KMS-11 (cell line): ENCODE measurements around the gene ANO6.
A peak's percentile ranks its signal among the peaks of the same experiment; 100 is the strongest.

Experiments used
- H2AFZ ChIP-seq: fragments of 200-600 bp; sonication (generic); 2 replicates; pipeline ENCODE4 v1.6.1; 2016; ENCODE audit warnings: antibody characterized with exemption, mixed run types, low read depth
- H3K27ac ChIP-seq: fragments of 200-600 bp; sonication (generic); 2 replicates; pipeline ENCODE4 v1.6.1; 2016; ENCODE audit warnings: mild to moderate bottlenecking, mixed run types
- H3K27me3 ChIP-seq: fragments of 200-600 bp; sonication (generic); 2 replicates; pipeline ENCODE4 v1.6.1; 2017; ENCODE audit warnings: mild to moderate bottlenecking, low read depth, mixed run types, moderate library complexity; ENCODE audit not compliant: insufficient read depth
- H3K36me3 ChIP-seq: fragments of 200-600 bp; sonication (generic); 2 replicates; pipeline ENCODE4 v1.6.1; 2017; ENCODE audit warnings: mild to moderate bottlenecking, mixed run types; ENCODE audit not compliant: insufficient read depth
- H3K4me1 ChIP-seq: fragments of 200-600 bp; sonication (generic); 2 replicates; pipeline ENCODE4 v1.6.1; 2016; ENCODE audit warnings: mild to moderate bottlenecking, low read depth, mixed run types; ENCODE audit not compliant: poor library complexity, severe bottlenecking
- H3K4me2 ChIP-seq: fragments of 200-600 bp; sonication (generic); 2 replicates; pipeline ENCODE4 v1.7.0; 2016; ENCODE audit warnings: mild to moderate bottlenecking, mixed run types
- H3K4me3 ChIP-seq: fragments of 200-600 bp; sonication (generic); IDR thresholded peaks from 2 replicates; pipeline ENCODE4 v1.6.1; 2017; ENCODE audit warnings: low read depth, low read length, mixed read lengths; ENCODE audit not compliant: insufficient read depth
- H3K79me2 ChIP-seq: fragments of 200-600 bp; sonication (generic); 2 replicates; pipeline ENCODE4 v1.6.1; 2016; ENCODE audit warnings: low read depth, mixed run types; ENCODE audit not compliant: insufficient read depth
- H3K9ac ChIP-seq: fragments of 200-600 bp; sonication (generic); 2 replicates; pipeline ENCODE4 v1.6.1; 2016; ENCODE audit warnings: mild to moderate bottlenecking, mixed run types
- H4K20me1 ChIP-seq: fragments of 200-600 bp; sonication (generic); 2 replicates; pipeline ENCODE4 v1.6.1; 2016; ENCODE audit warnings: mild to moderate bottlenecking, mixed run types; ENCODE audit not compliant: insufficient read depth
- CTCF ChIP-seq: fragments of 200-600 bp; sonication (generic); conservative IDR thresholded peaks from 2 replicates; pipeline ENCODE4 v1.6.1; 2017; ENCODE audit warnings: low read depth, mild to moderate bottlenecking, antibody characterized with exemption, low read length, moderate library complexity, mixed read lengths

ANO6 gene

DNA sequence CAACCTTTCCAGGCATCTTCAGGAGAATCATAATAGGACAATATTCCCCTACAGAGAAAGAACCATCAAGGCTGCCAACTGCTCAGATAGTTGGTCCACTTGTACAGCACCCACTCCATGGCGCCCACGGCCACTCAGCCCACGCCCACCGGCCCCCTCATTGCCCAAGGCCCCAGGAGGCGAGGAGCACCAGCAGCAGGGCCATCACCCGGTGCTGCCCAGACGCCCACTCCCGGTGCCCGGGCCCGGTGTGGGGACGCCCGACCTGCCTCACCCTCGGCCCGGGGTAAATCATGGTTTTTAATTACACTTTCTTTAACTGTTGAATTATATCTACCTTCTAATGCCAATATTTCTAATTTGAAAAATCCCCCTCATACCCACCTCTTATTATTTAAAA lies 41.3 kb upstream of the ANO6 start:
- Histone ChIP-seq H3K36me3 (no peaks in the 10 kb centered on the region), H3K4me2 (no peak overlapping the region), H3K27ac (no peak overlapping the region), H3K9ac (no peak overlapping the region), H3K4me1 (no peaks in the 10 kb centered on the region), H3K27me3 (no peaks in the 10 kb centered on the region), H3K79me2 (no peaks in the 10 kb centered on the region), H3K4me3 (no peak overlapping the region), H2AFZ (no peak overlapping the region), H4K20me1 (no peaks in the 10 kb centered on the region)
- no peak for TF ChIP-seq CTCF

DNA sequence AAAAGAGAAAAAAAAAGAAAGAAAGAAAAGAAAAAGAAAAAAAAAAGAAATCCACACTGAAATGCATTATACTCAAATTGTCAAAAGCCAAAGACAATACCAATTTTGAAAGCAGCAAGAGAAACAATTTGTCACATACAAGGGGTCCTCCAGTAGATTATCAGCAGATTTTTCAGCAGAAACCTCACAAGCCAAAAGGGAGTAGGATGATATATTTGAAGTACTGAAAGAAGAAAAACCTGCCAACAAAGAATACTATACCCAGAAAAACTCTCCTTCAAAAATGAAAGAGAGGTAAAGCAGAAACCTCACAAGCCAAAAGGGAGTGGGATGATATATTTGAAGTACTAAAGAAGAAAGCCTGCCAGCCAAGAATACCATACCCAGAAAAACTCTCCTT lies 37.1 kb upstream of the ANO6 start:
- Histone ChIP-seq H3K36me3 (no peaks in the 10 kb centered on the region), H3K4me3 (no peak overlapping the region), H3K9ac (no peak overlapping the region), H3K27me3 (no peaks in the 10 kb centered on the region), H3K4me1 (peaks cover 16% of the 10 kb centered on the region), H3K27ac (no peak overlapping the region), H2AFZ (no peak overlapping the region), H3K79me2 (no peaks in the 10 kb centered on the region), H4K20me1 (no peaks in the 10 kb centered on the region), H3K4me2 (no peak overlapping the region)
- no peak for TF ChIP-seq CTCF

DNA sequence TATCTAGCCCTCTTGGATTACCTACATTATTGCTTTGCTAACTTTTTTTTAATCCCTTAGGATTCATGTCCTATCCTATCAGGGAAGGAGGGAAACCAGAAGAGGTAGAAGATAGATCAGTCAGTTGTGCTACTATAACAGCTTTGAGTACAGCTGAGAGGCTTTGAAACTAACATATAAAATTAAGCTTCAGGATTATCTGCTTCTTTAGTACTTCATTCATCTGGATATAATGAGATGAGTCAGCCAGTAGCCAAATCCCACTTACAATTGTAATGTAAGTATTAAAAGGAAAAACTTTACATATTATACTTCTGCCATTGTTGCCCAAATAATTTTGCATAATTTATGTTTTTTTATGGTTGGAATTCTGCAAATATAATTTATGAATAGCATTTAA lies 33.4 kb upstream of the ANO6 start:
- TF ChIP-seq CTCF: no peak
- no peak overlapping the region for H2AFZ ChIP-seq
- H3K4me1 ChIP-seq: peaks cover 16% of the 10 kb centered on the region
- no peak overlapping the region for H3K9ac ChIP-seq
- no peaks in the 10 kb centered on the region for H3K36me3 ChIP-seq
- no peak overlapping the region for H3K27ac ChIP-seq
- no peaks in the 10 kb centered on the region for H4K20me1 ChIP-seq
- no peaks in the 10 kb centered on the region for H3K79me2 ChIP-seq
- no peak overlapping the region for H3K4me3 ChIP-seq
- H3K27me3 ChIP-seq: no peaks in the 10 kb centered on the region
- H3K4me2 ChIP-seq: no peak overlapping the region

DNA sequence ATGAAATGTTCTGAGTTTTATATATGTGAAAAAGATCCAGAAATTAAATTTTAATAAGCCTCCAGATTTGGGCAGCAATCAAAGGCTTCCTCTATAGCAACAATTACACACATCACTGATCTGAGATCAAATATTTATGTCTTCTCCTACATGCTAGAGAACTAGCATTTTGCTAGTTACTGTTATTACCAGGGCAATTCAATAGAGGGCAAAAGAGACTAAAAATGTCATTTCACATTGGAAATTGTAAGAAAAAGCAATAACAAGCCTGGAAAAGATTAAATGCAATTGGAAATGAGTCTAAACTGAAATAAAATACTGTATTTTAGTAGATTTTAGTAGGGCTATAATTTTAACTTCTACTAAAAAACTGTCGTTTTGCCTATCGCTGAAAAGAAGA lies 32.6 kb upstream of the ANO6 start:
- Histone ChIP-seq H3K27ac (no peak overlapping the region), H3K9ac (no peak overlapping the region), H3K4me3 (no peak overlapping the region), H3K36me3 (no peaks in the 10 kb centered on the region), H4K20me1 (no peaks in the 10 kb centered on the region), H2AFZ (no peak overlapping the region), H3K4me2 (no peak overlapping the region), H3K27me3 (no peaks in the 10 kb centered on the region), H3K79me2 (no peaks in the 10 kb centered on the region), H3K4me1 (peaks cover 16% of the 10 kb centered on the region)
- 0 out of 2 replicates have a peak, but pooled peaks have one; percentile 20 for TF ChIP-seq CTCF
